ENCODE data around the gene HOATZ. TPM values are rescaled to one million over a fixed set of nuclear protein-coding genes. Genes with fewer than 3 reads are reported as not detected.

HOATZ gene
- total and polyA plus RNA-seq, 8 donors = not detected

DNA sequence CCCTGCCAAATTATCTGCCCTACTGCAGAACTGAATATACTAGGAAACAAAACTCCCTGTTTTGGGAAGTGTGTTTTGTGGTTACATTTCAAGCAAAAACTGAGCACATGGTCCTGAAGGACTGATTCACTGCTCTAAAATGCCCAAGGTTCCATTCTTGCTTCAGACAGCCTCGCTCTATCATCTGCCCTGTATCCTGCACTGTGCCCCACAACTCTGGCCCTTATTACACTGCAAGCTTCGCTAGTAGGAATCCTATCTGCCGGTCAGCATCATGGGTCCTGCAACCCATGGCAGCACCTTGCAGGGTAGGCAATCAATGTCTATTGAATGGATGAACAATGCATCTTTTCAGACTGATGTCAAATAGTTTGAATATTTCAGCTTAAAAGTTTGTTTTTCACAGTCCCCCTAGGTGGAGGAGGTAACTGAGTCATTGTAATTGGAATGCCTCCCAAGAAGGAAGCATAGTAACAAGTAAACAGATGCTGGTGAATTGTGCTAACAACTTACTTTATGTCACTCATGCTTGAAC lies 47.3 kb downstream of the HOATZ start:
- no peaks in the 10 kb centered on the region for H3K36me3 ChIP-seq
- TF ChIP-seq, protein P1, sequence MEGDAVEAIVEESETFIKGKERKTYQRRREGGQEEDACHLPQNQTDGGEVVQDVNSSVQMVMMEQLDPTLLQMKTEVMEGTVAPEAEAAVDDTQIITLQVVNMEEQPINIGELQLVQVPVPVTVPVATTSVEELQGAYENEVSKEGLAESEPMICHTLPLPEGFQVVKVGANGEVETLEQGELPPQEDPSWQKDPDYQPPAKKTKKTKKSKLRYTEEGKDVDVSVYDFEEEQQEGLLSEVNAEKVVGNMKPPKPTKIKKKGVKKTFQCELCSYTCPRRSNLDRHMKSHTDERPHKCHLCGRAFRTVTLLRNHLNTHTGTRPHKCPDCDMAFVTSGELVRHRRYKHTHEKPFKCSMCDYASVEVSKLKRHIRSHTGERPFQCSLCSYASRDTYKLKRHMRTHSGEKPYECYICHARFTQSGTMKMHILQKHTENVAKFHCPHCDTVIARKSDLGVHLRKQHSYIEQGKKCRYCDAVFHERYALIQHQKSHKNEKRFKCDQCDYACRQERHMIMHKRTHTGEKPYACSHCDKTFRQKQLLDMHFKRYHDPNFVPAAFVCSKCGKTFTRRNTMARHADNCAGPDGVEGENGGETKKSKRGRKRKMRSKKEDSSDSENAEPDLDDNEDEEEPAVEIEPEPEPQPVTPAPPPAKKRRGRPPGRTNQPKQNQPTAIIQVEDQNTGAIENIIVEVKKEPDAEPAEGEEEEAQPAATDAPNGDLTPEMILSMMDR (IDR thresholded peaks at IDR 0.05) = no peak
- 43 to 62% methylated on average over 3 of the region's 3 CpGs for WGBS, 2 donors
- H3K27ac ChIP-seq = no peak overlapping the region
- H3K27me3 ChIP-seq = no peaks in the 10 kb centered on the region
- H3K9me3 ChIP-seq = no peaks in the 10 kb centered on the region
- peaks cover 0 to 3% (median 0%) of the 10 kb centered on the region in 3 donors for H3K4me1 ChIP-seq
- DNase-seq = no peak
- no peak for FAIRE-seq
- peak in 3 of 4 donors; percentile 37 to 42 (median 39) for ATAC-seq
- intact Hi-C loops (cut with DNase I) = loop anchor here in 1 of 3 donors (10.0 kb wide), 1 partner anchor 283 kb away; no protein-coding TSS in a partner anchor
- no peak overlapping the region for H3K4me3 ChIP-seq

DNA sequence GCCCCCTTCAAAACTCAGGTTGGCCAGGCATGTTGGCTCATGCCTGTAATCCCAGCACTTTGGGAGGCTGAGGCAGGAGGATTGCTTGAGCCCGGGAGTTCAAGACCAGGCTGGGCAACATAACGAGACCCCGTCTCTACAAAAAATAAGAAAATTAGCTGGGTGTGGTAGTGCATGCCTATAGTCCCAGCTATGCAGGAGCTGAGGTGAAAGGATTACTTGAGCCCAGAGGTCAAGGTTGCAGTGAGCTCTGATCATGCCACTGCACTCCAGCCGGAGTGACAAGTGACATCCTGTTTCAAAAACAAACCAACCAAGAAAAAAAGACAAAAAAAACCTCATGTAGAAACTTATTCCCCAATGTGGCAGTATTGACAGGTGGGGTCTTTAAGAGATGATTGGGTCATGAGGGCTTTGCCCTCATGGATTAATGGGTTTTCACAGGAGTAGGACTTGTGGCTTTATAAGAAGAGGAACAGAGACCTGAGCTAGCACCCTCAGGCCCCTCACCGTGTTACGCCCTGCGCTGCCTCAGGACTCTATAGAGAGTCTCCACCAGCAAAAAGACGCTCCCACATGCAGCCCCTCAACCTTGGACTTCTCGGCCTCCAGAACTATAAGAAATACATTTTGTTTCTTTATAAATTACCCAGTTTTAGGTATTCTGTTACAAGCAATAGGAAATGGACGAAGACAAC lies 48.3 kb downstream of the HOATZ start:
- H3K4me1 ChIP-seq = peaks cover 0 to 3% (median 0%) of the 10 kb centered on the region in 3 donors
- H3K4me3 ChIP-seq = no peak overlapping the region
- H3K36me3 ChIP-seq = no peaks in the 10 kb centered on the region
- no peak for FAIRE-seq
- ATAC-seq = no peak
- H3K27me3 ChIP-seq = no peaks in the 10 kb centered on the region
- no peak overlapping the region for H3K27ac ChIP-seq
- WGBS, 2 donors = 77 to 87% methylated on average over 10 of the region's 10 CpGs
- no peaks in the 10 kb centered on the region for H3K9me3 ChIP-seq
- no peak for DNase-seq
- intact Hi-C loops (cut with DNase I) = loop anchor here in 1 of 3 donors (10.0 kb wide), 1 partner anchor 282 kb away; no protein-coding TSS in a partner anchor
- TF ChIP-seq, protein P1 (IDR thresholded peaks at IDR 0.05) = no peak

DNA sequence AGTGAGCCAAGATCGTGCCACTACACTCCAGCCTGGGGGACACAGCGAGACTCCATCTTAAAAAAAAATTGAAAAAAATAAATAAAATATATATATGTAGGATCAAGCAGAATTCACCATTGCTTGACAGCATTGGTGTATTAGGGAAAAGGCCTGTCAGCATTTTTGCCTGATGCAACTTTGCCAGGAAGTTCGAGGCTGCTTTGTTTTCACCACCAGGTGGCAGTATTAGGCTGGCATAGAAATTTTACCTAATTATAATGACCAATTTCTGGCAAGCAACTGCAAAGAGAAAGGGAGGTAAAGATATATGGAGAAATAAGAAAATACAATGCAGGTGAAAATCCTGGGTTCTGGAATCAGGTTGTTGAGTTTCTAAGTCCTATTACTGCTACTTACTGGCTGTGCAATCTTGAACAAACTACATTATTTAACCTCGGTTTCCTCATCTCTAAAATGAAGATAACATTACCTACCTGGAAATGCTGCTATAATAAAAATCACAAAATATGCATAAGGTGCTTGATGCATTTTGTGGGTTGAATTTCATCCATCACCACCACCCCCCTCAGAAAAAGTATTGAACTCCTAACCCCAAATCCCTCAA lies 50.6 kb downstream of the HOATZ start:
- H3K4me3 ChIP-seq = no peak overlapping the region
- FAIRE-seq = peak; percentile 93
- peak in 4 of 6 donors; percentile 43 to 76 (median 52) for DNase-seq
- no peaks in the 10 kb centered on the region for H3K27me3 ChIP-seq
- H3K27ac ChIP-seq = no peak overlapping the region
- H3K36me3 ChIP-seq = no peaks in the 10 kb centered on the region
- peaks cover 0 to 3% (median 0%) of the 10 kb centered on the region in 3 donors for H3K4me1 ChIP-seq
- intact Hi-C loops (cut with DNase I) = loop anchor here in 1 of 3 donors (10.0 kb wide), 1 partner anchor 280 kb away; no protein-coding TSS in a partner anchor
- 58 to 62% methylated on average over 4 of the region's 4 CpGs for WGBS, 2 donors
- TF ChIP-seq, protein P1 (IDR thresholded peaks at IDR 0.05) = peak; percentile 83 to 89 (median 88)
- peak; percentile 62 to 82 (median 82) for ATAC-seq
- no peaks in the 10 kb centered on the region for H3K9me3 ChIP-seq

DNA sequence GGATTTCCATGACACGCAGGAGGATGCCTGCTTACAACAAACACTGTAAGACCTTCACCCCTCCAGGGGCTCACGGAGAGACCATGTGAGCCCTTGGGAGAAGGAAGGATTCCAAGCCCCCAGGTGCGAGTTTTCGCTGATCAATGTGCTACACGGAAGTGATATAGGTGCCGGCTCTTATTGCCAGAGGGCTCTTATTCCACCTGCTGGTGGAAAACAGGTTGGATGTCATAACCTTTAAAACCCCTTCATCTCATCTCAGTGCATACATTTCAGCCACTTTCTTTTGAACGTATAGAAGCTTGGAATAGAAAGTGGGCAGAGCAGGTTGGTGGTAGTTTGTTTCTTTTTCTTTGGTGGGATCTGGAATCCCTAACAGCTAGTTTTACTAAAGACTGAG lies 51.7 kb downstream of the HOATZ start:
- TF ChIP-seq, protein P1 (IDR thresholded peaks at IDR 0.05) = no peak
- DNase-seq (peak in 1 of 6 donors; percentile 22), FAIRE-seq (no peak), ATAC-seq (peak in 3 of 4 donors; percentile 37 to 47 (median 40))
- Histone ChIP-seq H3K4me1 (peaks cover 0 to 2% (median 0%) of the 10 kb centered on the region in 3 donors), H3K4me3 (no peak overlapping the region), H3K27ac (no peak overlapping the region), H3K36me3 (no peaks in the 10 kb centered on the region), H3K27me3 (no peaks in the 10 kb centered on the region), H3K9me3 (no peaks in the 10 kb centered on the region)
- intact Hi-C loops (cut with DNase I) = loop anchor here in 1 of 3 donors (10.0 kb wide), 1 partner anchor 278 kb away; no protein-coding TSS in a partner anchor
- 47% methylated on average over 7 of the region's 7 CpGs for WGBS, 2 donors
